SK-N-MC (cell line): ENCODE measurements around the gene PARVA.

ENCODE experiments used
- DNase-seq: peaks from one replicate; pipeline ENCODE4 v3.0.0-alpha.2; 2011; ENCODE audit warnings: low read depth, low spot score
- H3K27ac ChIP-seq: fragments of 200-600 bp; sonication (generic); 2 replicates; pipeline ENCODE4 v1.5.1; 2016; ENCODE audit warnings: mixed run types
- H3K36me3 ChIP-seq: fragments of 200-600 bp; sonication (generic); 2 replicates; pipeline ENCODE4 v1.6.1; 2017; ENCODE audit warnings: antibody characterized with exemption, low read length, mixed read lengths; ENCODE audit not compliant: insufficient read depth
- H3K4me3 ChIP-seq: fragments of 200-600 bp; sonication (generic); 2 replicates; pipeline ENCODE4 v1.5.1; 2016
- H3K9ac ChIP-seq: fragments of 200-600 bp; sonication (generic); 2 replicates; pipeline ENCODE4 v1.8.0; 2017; ENCODE audit warnings: mixed run types, mixed read lengths; ENCODE audit not compliant: insufficient read length
- H3K9me3 ChIP-seq: fragments of 200-600 bp; sonication (generic); 2 replicates; pipeline ENCODE4 v1.6.1; 2017; ENCODE audit warnings: low read depth, mild to moderate bottlenecking, antibody characterized with exemption, low read length, moderate library complexity, mixed read lengths
- EZH2 ChIP-seq: fragments of 200-600 bp; sonication (generic); IDR thresholded peaks from one replicate; pipeline ENCODE4 v1.6.1; 2017; ENCODE audit warnings: antibody characterized with exemption
- FOXP2 ChIP-seq: optimal IDR thresholded peaks from 2 replicates; pipeline ENCODE3; 2011; ENCODE audit warnings: mild to moderate bottlenecking, moderate library complexity; ENCODE audit not compliant: insufficient read depth; ENCODE audit errors: extremely low read length, control extremely low read depth
- POLR2AphosphoS5 ChIP-seq: IDR thresholded peaks from 2 replicates; pipeline ENCODE4 v1.6.1; 2012; ENCODE audit warnings: mild to moderate bottlenecking, low read depth, low read length, borderline replicate concordance

The PARVA gene

GRCh38 chr11:12430954-12431595 lies 53.7 kb downstream of the PARVA start:
- no peak overlapping the region for H3K9ac ChIP-seq

GRCh38 chr11:12432507-12432906 lies 55.1 kb downstream of the PARVA start:
- no peak for DNase-seq
- H3K9ac ChIP-seq = no peak overlapping the region
- TF ChIP-seq EZH2 (no peak), FOXP2 (no peak), POLR2AphosphoS5 (no peak)
- no peak overlapping the region for H3K4me3 ChIP-seq
- no peaks in the 10 kb centered on the region for H3K36me3 ChIP-seq
- H3K9me3 ChIP-seq = no peaks in the 10 kb centered on the region
- no peak overlapping the region for H3K27ac ChIP-seq

More at GRCh38 chr11:12430954-12431595, 53.7 kb downstream of the PARVA start:
- TF ChIP-seq EZH2 (no peak), FOXP2 (no peak), POLR2AphosphoS5 (no peak)
- Histone ChIP-seq H3K36me3 (no peaks in the 10 kb centered on the region), H3K27ac (peak overlapping the region; percentile 6; the same call in 1 of the 2 replicates), H3K9me3 (no peaks in the 10 kb centered on the region), H3K4me3 (no peak overlapping the region)
- no peak for DNase-seq

GRCh38 chr11:12433121-12433520 lies 55.8 kb downstream of the PARVA start:
- DNase-seq = no peak
- peak overlapping the region; percentile 64; the same call in 1 of the 2 replicates for H3K4me3 ChIP-seq
- H3K36me3 ChIP-seq = no peaks in the 10 kb centered on the region
- no peaks in the 10 kb centered on the region for H3K9me3 ChIP-seq
- TF ChIP-seq EZH2 = no peak
- no peak for TF ChIP-seq FOXP2
- no peak for TF ChIP-seq POLR2AphosphoS5
- peak overlapping the region; percentile 66 for H3K9ac ChIP-seq
- peak overlapping the region; percentile 92 for H3K27ac ChIP-seq

GRCh38 chr11:12433571-12434324 lies 56.4 kb downstream of the PARVA start:
- Histone ChIP-seq H3K36me3 (no peaks in the 10 kb centered on the region), H3K27ac (peak overlapping the region; percentile 92), H3K9me3 (no peaks in the 10 kb centered on the region), H3K4me3 (peak overlapping the region; percentile 64), H3K9ac (peak overlapping the region; percentile 66)
- no peak for TF ChIP-seq FOXP2
- no peak for TF ChIP-seq EZH2
- TF ChIP-seq POLR2AphosphoS5 = no peak
- no peak for DNase-seq

GRCh38 chr11:12434325-12434654 lies 56.9 kb downstream of the PARVA start:
- DNase-seq = no peak
- no peaks in the 10 kb centered on the region for H3K36me3 ChIP-seq
- H3K9ac ChIP-seq = peak overlapping the region; percentile 66
- TF ChIP-seq FOXP2 (no peak), EZH2 (no peak), POLR2AphosphoS5 (no peak)
- peak overlapping the region; percentile 64 for H3K4me3 ChIP-seq
- no peaks in the 10 kb centered on the region for H3K9me3 ChIP-seq
- peak overlapping the region; percentile 92 for H3K27ac ChIP-seq

GRCh38 chr11:12435264-12435663 lies 57.9 kb downstream of the PARVA start:
- Histone ChIP-seq H3K27ac (no peak overlapping the region), H3K36me3 (no peaks in the 10 kb centered on the region), H3K9ac (no peak overlapping the region), H3K9me3 (no peaks in the 10 kb centered on the region; the same call in 1 of the 2 replicates), H3K4me3 (no peak overlapping the region)
- no peak for TF ChIP-seq FOXP2
- no peak for TF ChIP-seq POLR2AphosphoS5
- no peak for TF ChIP-seq EZH2
- DNase-seq = no peak

- H3K36me3 ChIP-seq = no peaks in the 10 kb centered on the region
- H3K9ac ChIP-seq = no peak overlapping the region
- TF ChIP-seq POLR2AphosphoS5 = no peak
- TF ChIP-seq EZH2 = no peak
- no peak for TF ChIP-seq FOXP2
- DNase-seq = no peak
- no peaks in the 10 kb centered on the region; the same call in 1 of the 2 replicates for H3K9me3 ChIP-seq
- H3K4me3 ChIP-seq = no peak overlapping the region
- H3K27ac ChIP-seq = no peak overlapping the region
These were observed 58.9 kb downstream of the PARVA start for GRCh38 chr11:12436266-12436665.

- TF ChIP-seq EZH2 (no peak), FOXP2 (no peak), POLR2AphosphoS5 (no peak)
- Histone ChIP-seq H3K9me3 (no peaks in the 10 kb centered on the region; the same call in 1 of the 2 replicates), H3K4me3 (no peak overlapping the region), H3K9ac (no peak overlapping the region), H3K27ac (no peak overlapping the region), H3K36me3 (no peaks in the 10 kb centered on the region)
- no peak for DNase-seq
These were observed 60.9 kb downstream of the PARVA start for GRCh38 chr11:12438291-12438690.
